SH-SY5Y (cell line): ENCODE results near the gene ARHGAP31.

ENCODE experiments used
- GATA2 ChIP-seq: IDR thresholded peaks from 2 replicates; pipeline ENCODE4 v1.6.1; 2011; ENCODE audit warnings: mild to moderate bottlenecking, low read depth, low read length
- GATA3 ChIP-seq: IDR thresholded peaks from 2 replicates; pipeline ENCODE4 v1.6.1; 2011; ENCODE audit warnings: low read depth, mild to moderate bottlenecking, low read length, moderate library complexity

Gene ARHGAP31

GRCh38 chr3:119291062-119291700 lies 3.0 kb upstream of the ARHGAP31 start:
- no peak for TF ChIP-seq GATA3
- no peak for TF ChIP-seq GATA2

DNA sequence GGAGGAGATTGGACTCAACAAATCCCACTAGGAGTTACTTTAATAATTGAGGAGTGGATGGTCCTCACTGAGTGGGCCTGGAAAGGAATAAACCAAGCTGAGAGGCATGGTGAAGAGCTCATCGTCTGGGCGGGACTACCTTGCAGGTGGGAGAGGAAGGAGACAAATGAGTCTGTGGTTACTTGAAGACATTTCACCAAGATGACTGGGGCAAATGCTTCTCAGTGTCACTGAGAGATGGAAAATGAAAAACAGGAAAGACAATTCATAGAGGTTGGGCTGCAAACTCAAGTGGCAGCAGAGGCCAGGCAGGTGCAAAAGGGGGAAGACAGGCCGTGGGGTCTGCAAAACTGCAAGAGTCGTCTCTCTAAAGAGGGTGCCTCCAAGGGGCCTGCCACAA lies 1.5 kb upstream of the ARHGAP31 start:
- no peak for TF ChIP-seq GATA2

DNA sequence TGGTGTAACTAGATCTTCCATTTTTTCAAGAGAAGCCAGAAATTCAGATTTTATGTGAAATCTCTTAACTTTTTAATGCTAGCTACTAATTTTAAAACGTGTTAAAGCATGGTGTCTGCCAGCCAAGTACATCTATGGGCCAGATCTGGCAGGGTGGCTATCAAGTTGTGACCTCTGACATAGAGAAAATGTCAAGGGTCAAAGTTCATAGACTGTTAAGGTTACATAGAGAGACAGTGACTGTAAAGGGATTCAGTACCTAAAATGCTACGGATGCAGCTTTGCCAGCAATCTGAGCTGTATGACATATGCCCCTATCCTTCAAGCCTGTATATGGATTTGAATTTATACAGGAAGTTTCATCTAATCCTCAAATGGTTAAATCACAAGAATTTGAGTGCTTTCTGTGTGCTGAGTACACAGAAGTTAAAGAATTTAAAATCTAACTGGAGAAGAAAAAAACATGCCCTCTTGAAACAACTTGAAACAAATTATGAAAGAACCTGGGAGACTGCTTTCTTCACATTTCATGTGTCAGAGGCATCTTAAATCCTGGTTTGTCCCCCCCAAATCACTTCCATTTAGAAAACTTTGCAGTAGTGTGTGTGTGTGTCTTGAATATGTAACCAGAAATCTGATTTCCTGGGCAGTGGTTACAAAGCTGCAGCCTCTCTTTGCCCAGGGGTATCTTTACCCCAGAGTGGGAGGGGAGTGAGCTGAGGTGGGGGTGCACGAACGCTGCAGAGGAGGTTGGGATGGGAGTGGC lies 895 bp upstream of the ARHGAP31 start:
- TF ChIP-seq GATA2 (no peak), GATA3 (no peak)

- no peak for TF ChIP-seq GATA2
- TF ChIP-seq GATA3 = no peak
These were observed 801 bp downstream of the ARHGAP31 start for GRCh38 chr3:119294696-119295671.

GRCh38 chr3:119295816-119296726 lies 1.9 kb downstream of the ARHGAP31 start:
- TF ChIP-seq GATA3 (no peak), GATA2 (no peak)

- TF ChIP-seq GATA2 (peak; percentile 47; the same call in 1 of the 2 replicates), GATA3 (no peak)
These were observed 2.5 kb downstream of the ARHGAP31 start for GRCh38 chr3:119296727-119297122.

DNA sequence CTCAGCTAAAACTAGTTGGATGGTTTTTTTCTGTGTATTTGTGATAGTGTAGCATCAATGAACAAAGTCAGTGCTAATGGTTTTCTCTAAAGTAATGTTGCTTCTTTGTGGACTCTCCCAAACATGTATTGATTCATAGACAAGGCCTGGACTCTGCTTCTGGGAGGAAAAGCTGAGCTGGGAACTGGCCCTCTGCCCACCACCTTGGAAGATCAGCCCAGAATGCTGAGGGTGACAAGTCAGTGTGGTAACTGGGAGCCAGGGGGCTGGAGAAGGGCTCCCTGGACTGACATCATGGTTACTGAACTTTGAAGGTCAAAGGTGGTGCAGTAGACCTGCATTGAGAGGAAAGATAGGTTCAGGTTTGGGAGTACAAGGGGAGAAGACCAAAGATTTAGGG lies 3.0 kb downstream of the ARHGAP31 start:
- TF ChIP-seq GATA2 (no peak), GATA3 (no peak)

- no peak for TF ChIP-seq GATA2
- no peak for TF ChIP-seq GATA3
These were observed 4.4 kb downstream of the ARHGAP31 start for GRCh38 chr3:119298565-119298941.

DNA sequence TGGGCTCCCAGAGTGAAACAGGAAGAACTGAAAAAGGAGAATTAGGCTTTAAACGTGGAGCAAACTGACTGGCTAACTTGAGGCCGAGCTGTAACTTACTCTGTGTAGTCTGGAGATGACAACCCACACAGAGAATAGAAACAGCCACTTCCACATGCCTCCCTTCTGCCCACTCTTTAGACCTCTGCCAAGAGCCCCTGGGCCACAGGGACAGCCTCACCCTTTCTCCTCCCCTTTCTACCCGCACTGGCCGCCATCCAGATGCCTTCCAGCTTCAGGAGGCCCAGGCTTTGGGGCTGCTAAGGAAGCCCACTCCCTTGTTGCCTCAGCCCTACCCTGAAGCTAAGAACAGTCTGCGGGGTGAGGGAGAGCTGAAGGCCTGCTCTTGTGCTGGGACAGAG lies 6.8 kb downstream of the ARHGAP31 start:
- TF ChIP-seq GATA2 (no peak), GATA3 (no peak)

DNA sequence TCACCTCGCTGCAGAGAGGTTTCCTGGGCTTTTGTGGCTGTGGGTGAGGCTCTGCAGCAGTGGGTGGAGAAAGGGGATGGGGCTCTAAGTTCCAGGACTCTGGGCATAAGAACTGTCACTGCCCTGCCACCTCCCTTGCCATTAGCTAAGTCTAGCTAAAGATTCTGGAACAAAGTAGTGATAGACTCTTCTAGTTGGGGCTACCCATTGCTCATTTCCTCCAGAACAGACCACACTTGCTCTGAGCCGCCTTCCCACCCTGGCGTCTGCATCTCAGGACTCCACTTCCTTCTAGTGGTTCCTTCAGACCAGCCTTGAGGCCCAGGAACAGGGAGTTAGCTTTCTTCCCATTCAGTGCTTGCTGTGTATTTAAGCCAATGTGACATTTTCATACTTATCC lies 7.5 kb downstream of the ARHGAP31 start:
- TF ChIP-seq GATA3 = no peak
- no peak for TF ChIP-seq GATA2

DNA sequence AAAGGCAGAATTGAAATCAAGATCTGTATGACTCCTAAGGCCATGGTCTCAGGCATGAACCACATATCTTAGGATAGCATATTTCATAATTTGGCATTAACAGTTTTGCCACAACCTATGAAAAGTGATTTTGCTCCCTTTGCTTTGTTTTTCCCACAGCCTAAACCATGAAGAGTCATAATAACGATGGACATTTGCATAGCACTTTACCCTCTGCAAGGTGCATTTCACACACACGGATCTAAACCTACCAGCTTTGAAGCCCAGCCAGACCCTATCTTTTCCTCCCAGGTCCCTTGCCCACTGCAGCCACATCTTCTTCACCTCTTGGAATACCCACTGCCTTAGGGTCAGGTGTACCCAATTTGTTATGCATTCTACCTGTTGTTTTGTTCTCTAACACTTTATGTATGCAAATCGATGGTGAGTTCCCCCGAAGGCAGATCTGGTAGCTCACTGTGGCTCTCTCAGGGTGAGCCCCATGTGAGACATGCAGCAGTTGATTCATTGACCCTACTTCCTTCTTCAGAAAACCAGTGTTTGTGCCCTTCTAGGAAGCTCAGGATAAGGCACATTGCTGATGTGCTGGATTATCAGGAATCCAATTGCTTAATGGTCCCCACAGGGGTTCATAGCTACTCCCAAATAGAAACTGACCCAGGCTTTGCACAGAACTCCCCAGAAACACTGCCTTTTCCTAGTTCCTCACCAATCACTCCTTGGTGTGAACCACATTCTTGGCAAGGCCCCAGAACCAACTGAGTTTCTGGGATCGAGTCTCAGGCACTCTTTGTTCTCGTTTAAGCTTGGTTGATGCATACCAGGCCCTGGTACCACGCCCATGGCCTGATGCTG lies 8.7 kb downstream of the ARHGAP31 start:
- TF ChIP-seq GATA3 = no peak
- TF ChIP-seq GATA2 = no peak

DNA sequence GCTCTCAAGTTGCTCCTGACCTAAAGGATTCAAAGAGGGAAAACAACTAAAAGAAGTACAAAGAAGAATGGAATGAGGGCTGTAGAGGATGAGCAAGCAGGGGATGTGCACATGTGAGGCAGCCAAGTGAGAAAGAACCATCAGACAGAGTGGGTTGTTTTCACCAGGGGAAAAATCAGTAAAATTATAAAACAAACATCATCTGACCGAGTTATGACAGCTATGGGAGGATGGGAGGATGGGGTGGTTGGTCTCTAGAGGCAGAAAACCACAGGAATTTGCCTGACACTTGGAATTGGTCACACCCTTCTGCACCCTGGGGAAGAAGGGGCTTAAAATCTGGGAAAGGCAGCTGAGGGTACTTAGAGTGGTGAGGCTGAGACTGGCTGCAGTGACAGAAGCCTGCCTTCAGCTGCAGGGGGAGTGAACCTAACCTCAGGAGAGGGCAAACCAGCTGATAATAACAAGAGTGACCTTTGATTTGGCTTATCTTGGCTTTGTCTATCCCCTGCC lies 10.1 kb downstream of the ARHGAP31 start:
- TF ChIP-seq GATA2 (no peak), GATA3 (no peak)

- TF ChIP-seq GATA2 (no peak), GATA3 (no peak)
These were observed 11.1 kb downstream of the ARHGAP31 start for GRCh38 chr3:119305286-119305685.
